GM19238 (cell line): Measurements from ENCODE around the gene ELL2.
"Not testable (repeated sequence)": the region's sequence is repeated elsewhere in the genome, so short reads cannot be mapped to it uniquely, and the experiment has no call there.

Experiments
- DNase-seq: peaks from one replicate; pipeline ENCODE4 v3.0.0; 2011; ENCODE audit warnings: low spot score; ENCODE audit not compliant: insufficient read length

ELL2 gene

DNA sequence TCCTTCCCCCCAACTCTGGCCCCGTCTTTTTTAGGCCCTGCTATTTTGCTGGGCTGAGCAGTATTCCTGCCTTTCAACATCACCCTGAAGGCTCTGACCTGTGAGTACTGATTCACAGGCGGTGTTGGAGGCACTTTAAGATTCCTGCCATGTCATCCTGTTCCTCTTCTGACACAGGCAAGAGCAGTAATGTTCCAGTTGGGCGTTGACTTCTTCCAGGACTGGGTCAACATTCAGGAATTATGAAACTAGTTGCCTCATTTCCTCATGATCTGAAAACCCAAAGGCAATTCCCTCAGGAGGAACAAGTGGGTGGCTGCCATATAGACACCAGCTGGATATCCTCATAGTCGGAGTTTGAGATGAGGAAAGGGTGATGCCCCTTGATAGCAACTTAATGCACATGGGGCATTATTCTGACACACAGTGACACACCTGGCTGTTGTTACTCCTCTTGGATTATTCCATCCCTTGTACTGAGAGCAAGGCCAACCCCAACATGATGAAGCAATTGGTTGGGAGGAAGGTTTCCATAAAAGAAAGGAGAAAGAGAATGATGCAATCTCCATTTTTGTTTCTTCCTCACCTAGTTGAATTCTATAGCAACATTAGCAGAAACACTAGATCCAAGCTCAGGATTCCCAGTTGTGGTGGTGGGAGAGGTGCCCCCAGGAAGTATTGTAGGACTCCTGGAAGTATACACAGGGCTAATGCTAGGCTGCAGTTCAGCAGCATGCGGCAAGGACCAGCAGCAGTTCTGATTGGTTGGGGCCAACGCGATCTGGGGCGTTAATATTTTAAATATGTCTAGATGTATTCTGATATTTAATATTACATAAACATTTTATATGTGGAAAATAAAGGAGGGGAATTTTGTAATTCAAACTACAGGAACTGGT, 119.5 kb downstream of the ELL2 start:
- no peak for DNase-seq

DNA sequence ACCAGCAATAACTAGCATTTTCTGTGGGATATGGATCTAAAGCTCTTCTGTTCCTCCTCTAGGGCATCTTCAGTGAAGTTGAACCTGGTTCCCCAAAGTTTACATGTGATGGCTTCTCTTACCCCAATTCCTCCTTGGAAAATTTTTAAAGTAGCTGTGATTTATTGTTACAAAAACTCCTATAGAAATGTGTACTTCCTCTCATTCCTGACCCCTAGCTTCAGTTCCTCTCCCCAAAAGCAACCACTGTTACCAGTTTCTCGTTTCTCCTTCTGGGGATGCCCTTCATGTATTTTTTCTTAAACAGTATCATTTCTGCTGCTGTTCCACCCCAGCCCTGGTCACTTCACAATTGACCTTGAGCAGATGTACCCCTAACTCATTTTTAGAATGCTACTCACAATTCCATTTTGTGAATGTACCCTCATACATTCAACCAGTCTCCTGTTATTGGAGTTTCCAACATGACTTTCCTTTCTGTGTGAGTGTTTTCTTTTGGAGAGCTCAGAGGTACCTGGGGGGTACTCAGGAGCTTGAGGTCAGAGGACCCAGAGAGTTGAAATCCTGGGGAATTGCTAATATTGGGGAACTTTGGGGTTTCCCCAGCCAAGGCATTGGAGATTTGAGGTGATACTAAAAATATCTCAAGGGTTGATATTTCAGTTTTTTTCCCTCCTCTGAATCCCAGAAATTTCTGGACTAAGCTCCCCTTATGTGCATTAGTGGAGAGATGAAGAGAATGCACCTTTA, 120.5 kb downstream of the ELL2 start:
- DNase-seq: no peak

DNA sequence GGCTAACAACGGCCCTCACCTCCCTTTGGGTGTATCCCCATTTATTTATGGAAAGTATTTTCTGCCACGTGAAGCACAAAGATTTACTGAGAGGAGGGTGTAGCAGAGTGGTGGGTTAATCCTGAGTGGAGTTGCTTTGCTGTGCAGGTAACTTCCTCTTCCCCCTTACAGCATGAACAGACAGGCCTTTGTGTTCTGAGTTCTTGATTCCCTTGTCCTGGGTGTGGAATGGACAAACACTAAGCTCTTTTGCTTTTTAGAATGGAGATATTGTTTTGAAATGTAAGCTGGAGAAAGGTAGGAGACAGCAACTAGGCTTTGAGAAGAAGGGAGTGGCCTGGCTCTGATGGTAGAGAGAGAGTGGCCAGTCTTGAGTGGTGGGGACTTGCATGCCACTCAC, 122.0 kb downstream of the ELL2 start:
- DNase-seq: no peak

DNA sequence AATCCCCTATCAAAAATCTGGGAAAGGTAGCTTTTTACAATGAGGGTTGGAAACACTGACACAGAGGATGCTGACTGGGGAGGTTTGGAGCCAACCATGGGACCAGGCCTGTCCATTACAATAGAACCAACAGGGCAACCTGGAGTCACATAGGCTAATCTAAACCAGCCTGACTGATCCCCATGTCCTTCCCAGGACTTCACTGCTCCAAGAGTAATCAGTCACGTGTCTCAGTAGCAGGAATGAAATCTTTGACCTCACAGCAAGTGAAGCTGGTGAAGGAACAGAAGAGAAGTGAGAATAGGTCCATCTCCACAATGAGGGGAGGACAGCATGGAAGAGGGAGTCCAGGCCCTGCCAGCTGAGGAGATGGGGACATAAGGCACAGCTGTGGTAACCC, 123.1 kb downstream of the ELL2 start:
- no peak for DNase-seq

GRCh38 chr5:95838001-95838520, 123.6 kb downstream of the ELL2 start:
- no peak for DNase-seq

DNA sequence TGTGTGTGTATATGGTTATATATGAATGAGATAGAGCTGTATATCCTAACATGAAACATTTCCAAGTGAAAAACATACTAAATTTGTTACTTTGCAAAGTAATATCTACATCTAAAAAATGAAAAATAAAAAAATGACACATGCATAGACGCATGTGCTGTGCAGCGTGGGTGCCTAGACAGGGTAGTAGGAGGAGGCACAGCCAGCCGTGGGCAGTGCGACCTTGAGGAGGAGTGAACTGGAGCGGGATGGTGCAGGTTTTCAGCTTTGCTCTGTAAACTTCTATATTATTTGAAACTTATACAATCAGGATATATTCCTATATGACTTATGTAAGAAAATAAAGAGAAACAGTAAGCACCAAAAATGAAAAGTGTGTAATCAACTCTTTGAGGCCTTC, 124.2 kb downstream of the ELL2 start:
- no peak for DNase-seq

DNA sequence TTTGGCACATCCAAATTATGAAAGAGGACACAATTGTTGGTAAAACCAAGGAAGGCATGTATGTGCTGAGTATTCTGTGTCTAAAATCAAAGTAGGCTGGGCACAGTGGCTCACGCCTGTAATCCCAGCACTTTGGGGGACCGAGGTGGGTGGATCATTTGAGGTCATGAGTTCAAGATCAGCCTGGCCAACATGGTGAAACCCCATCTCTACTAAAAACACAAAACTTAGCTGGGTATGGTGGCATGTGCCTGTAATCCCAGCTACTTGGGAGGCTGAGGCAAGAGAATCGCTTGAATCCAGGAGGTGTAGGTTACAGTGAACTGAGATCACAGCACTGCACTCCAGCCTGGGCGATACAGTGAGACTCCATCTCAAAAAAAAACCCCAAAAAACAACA, 124.7 kb downstream of the ELL2 start:
- DNase-seq: not testable (repeated sequence)

- DNase-seq: no peak
These were observed 125.1 kb downstream of the ELL2 start for GRCh38 chr5:95836544-95836943.

DNA sequence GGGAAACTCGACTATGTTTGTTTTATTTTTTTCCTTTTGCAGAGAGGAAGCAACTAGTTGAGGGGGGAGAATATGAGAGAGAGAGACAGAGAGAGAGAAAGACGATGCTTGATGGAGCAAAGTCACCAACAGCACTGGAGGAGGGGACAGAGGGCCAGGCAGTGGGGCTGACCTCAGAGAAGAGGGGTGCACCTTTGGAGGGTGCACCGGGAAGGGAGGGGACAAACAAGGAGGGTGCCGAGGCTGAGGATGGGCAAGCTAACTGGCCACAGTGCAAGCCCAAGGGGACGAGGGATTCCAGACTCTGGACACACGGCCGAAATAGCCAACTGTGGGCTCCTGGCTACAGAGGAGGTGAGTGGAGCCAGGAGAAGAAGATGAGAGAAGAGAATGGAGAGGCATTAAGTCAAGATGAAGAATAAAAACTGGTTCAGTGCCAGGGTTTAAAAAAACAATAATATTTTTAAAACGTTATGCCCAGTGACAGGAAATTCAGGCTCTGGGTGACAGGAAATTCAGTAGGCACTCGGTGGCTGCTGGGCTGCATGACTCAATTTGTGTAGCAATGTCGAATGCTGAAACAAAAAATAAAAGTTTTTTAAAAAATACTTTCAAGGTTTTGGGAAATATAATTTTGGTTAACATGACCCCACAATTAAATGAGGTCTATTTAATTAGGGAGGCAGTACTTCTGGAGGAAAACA, 125.8 kb downstream of the ELL2 start:
- DNase-seq: no peak
